Measurements from ENCODE around the gene ZNF12. TPM values are rescaled to one million over a fixed set of nuclear protein-coding genes. Genes with fewer than 3 reads are reported as not detected.

ZNF12 gene
- total and polyA plus RNA-seq, 2 of the 8 experiments (the other 6 are each of a cell fraction or from before 2014, with no cell fraction given), result 6.7 to 16.2 TPM

- TF ChIP-seq SP1 (IDR thresholded peaks at IDR 0.05; ENCODE audit: low read depth, low read length), result no peak
- no peak for TF ChIP-seq YY1 (IDR thresholded peaks at IDR 0.05; ENCODE audit: low read depth, low read length)
- no peak for TF ChIP-seq CREB1 (IDR thresholded peaks at IDR 0.05)
These were observed 53.4 kb downstream of the ZNF12 start (continued) for GRCh38 chr7:6653071-6654003.

Measured in H1 (cell line).